HL-60/S4 treated with phorbol 12-myristate 13-acetate at 8.2 ng/mL for 4 days and 3 days (cell line): ENCODE data around the gene ACVR2B.

Experiments used
- in situ Hi-C: fragments of 300-500 bp; cut with MboI; formaldehyde crosslinking; loops from 2 replicates; pipeline ENCODE4 v1.15.0; 2022; ENCODE audit warnings: low sequenced_read_pairs

Gene ACVR2B

DNA sequence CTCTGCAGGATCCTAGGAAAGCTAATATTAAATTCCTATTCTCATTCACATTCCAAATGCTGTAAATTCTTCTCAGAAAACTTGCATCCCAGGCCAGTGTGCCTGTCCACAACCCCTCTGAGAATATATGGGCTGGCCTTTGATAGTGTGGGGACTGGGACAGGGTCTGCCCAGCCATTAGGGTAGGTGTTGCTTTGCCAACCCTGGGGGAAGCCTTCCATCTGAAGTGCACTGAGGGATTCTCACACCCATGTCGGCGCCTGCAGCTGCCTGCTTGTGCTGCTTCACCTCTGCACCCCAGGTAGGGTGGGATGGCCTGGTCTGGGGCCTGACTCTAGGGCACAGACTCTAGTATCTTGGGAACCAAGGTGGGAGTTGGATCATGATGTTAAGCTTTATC is 27.2 kb downstream of the ACVR2B start:
- in situ Hi-C loops, result no loop called here

DNA sequence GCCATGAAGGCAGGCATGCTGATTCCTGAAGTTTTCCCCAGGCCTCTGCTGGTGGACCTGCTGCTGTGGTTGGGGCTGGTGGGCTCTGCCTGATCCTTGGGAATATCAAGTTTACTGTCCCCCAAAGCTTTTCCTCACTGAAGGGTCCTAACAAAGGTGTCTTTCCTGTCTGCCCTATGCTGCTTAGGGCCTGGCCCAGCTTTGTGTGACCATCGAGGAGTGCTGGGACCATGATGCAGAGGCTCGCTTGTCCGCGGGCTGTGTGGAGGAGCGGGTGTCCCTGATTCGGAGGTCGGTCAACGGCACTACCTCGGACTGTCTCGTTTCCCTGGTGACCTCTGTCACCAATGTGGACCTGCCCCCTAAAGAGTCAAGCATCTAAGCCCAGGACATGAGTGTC is 29.3 kb downstream of the ACVR2B start:
- in situ Hi-C loops, result no loop called here

DNA sequence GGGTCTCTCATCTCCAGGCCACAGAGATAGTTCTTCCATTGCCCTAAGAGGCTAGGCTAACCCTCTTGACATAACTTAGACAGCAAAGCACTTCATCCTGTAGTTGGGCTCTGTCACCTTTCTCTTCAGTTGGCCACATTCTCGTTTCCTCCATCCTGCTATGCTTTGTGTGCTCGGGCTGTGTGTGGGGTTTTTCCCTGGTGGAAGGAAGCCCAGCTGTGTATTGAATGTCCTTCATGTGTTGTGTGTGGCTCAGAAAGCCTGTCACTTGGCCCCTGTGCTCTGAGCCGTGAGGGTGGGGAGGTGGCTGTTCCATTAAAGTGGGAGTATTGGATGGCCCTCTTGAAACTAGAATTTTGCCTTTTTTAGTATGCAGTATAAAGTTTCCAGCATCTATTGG is 33.6 kb downstream of the ACVR2B start:
- in situ Hi-C loops, result no loop called here

DNA sequence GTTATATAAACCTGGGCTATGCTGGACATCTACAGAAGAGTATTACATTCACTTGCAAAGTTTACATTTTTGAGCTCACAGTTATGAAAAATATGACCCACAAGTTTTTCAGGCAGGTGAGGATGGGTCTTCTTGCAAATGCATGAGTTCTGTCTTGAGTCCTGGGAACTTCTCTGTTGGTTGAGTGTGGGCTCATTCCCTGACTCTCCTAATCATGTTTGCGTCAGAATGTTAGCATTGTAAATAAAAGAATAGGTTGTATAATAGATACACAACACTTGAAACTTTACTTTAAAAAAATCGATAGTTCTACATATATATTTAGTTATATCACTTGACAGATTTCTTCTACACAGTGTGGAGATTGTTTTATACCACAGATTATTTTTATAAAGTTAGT is 35.3 kb downstream of the ACVR2B start:
- in situ Hi-C loops, result no loop called here

GRCh38 chr3:38489766-38490165 is 36.1 kb downstream of the ACVR2B start:
- in situ Hi-C loops, result no loop called here

DNA sequence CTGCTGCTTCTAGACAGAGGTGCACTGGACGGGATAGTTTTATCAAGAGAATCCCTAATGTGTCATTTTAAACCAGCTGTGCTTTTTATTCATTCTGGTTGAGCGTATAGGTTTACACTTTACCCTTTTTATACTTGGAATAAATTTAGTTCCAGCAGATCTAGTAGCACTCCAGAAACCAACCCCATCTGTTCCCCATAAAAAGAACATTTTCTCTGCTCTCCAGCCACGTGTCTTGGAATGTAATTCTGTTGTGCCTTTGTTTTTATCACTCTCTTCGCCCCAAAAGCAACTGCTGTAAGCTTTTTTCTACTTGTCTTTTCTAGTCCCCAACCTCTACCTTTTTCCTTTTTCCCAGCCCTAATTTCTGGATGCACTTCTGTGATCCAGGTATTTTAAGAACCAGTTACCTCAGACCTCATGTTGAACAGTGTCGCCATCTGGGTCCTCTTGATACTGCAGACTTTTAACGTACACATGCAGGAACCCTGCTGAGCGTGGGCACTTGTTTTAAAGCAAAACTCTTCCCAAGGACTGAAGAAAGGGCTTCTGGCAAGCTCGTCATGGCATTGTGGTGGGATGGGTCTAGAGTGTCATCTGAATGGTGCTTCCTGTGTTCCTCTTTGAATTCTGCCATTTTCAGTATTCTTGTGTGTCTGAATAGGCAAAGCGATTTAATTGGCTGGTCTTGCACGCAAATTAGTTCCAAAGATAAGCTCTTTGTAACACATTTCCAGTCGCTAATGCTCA is 36.8 kb downstream of the ACVR2B start:
- in situ Hi-C loops, result no loop called here

GRCh38 chr3:38491215-38491614 is 37.5 kb downstream of the ACVR2B start:
- in situ Hi-C loops, result no loop called here

- in situ Hi-C loops, result no loop called here
Observed at GRCh38 chr3:38493031-38493430, 39.3 kb downstream of the ACVR2B start.

DNA sequence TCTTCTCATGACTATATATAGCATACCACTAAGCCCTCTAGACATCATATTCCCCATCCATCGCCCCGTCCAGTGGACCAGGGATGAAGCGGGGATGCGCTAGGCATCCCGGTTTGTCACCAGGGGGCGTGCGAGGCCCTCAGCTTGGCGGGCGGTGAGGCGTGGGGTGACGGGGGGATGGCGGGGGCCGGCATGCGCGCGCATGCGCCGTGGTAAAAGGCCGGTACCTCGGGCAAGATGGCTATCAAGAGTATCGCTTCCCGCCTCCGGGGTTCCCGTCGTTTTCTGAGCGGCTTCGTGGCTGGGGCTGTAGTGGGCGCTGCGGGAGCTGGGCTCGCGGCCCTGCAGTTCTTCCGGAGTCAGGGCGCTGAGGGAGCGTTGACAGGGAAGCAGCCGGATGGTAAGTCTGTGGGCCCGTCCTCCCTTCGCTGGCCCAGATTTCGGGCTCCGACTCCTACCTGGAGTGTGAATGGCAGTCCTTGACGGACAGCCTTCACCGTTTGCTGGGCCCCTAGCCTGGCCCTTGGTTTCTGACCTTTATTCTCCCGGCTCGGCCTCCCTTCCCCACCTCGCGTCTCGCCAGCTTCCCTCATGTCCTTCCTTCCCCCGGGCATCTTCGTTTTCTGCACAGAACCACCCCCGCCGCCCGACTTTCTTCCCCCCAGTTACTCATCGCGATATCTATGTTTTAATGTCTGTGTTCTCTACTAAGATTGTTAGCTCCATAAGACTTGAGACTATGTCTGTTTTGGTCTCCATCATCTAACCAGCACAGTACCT is 42.6 kb downstream of the ACVR2B start, which contains the start of gene EXOG:
Gene EXOG (plus strand): TSS at position 210 of the 780 bp plus-strand sequence. CDS start 28 bp downstream, at position 238.
- in situ Hi-C loops, result no loop called here

GRCh38 chr3:38497031-38497430 is 43.3 kb downstream of the ACVR2B start:
- in situ Hi-C loops, result no loop called here

DNA sequence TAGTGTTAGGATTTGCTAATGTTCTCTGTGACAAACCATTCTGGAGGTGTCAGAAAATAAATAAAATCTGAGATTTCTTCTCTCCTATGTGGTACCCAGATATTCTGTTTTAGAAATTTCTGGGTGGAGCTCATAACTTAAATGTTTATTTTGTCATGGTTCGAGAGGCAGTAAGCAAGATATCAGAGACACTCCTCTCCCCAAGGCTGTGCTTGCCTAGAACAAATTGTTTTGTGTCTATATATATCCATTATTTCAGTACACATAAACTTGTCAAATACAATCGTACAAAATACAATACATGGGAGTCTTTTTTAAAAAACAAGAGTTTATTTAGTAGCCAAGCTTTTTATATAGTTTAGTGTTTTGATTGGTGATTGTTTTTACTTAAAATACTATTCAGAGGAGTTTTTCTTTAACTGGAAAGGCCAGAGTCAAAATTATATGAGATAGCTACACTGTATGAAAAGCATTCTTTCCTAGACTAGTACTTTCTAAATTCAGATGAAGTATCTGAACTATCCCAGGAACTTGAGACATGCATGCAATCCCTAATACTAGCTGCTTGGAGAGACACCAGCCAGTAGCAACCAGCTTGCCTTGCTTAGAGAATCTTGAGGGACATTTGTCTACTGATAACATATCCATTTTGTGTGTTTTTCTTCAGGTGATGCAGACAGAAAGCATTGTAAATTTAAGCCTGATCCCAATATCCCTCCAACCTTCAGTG is 47.2 kb downstream of the ACVR2B start:
- in situ Hi-C loops, result no loop called here

- in situ Hi-C loops, result no loop called here
Observed at GRCh38 chr3:38507120-38507519, 53.4 kb downstream of the ACVR2B start.

DNA sequence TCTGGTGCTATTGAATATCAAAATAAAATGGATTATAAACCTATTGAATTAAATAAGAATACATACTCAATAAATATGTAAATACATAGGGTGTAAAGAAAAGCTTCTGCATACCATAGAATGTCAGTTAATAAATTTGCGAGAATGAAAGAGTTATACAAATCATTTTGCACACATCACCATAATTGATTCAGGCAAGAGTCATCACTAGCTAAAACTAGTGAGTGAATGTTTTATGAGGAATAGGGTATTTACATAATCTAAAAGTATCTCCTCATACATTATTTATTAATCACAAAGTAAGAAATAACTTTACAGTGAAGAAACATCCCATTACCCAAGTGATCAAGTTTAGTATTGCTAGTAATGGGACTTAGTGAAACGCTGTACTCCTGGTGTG is 56.0 kb downstream of the ACVR2B start:
- in situ Hi-C loops, result no loop called here

DNA sequence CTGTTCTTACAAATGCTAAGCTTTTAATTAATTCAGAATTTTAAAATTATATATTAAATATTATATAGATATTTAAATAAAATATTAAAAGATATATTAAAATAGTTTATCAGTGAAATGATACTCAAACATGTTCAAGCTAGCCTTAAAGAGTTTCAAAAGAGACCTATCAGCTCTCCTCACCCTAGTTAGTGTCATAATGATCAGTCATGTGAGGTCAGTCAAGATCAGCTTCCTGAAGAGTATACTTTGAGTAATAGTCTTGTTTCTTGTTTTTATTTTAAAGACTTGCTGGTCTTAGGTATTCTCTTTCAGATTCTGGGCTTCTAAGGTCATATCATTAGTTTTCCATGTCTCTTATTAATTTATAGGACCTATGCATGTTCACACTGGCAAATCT is 56.9 kb downstream of the ACVR2B start:
- in situ Hi-C loops, result no loop called here

DNA sequence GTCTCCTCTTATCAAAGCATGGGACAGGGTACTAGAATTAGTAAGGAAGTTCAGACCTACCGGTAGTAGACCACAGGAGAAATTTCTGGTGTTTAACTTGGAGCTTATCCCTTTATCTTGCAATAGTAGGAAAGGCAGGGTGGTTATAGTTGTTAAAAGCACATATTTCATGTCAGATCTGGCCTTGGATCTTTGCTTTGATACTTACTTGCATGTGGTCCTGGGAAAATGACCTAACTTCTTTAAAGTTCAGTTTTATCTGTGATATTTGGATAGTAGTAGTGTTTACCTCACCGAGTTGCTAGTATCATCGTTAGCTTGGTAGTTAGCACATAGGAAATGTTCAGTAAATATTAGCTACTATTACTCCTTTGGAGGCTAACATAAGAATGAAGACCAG is 57.9 kb downstream of the ACVR2B start:
- in situ Hi-C loops, result no loop called here

- in situ Hi-C loops, result no loop called here
Observed at GRCh38 chr3:38515367-38515766, 61.7 kb downstream of the ACVR2B start.

DNA sequence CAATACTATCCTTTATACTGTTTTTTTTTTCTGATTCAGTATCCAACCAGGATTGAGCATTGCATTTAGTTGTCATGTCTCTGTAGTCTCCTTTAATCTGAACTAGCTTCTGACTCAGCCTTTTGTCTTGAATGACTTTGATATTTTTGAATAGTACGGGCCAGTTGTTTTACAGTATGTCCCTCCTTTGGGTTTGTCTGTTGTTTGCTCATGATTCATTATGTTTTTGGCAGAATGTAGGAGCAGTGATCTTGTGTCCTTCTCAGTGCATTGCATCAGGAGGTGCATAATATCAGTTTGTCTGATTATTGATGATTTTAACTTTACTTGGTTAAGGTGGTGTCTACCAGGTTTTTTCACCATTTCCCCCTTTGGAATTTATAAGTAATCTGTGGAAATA is 63.0 kb downstream of the ACVR2B start:
- in situ Hi-C loops, result no loop called here

DNA sequence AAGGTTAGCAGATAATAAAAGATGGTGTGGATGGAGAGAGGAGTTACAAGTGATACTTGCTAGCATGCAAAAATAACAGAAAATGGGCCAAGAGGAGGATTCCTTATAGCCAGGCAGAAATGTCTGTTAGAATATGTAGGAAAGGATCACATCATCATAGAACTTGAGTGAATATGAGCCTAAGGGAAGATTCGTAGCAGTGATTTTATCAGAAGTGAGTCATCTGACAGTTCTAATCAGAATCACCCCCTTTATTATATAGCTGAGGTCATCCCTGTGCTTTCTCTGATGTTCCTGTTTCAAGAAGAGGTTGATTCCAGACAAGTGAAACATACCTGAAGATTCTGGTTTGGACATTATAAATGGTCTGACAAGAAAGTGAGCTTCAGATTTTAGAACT is 65.3 kb downstream of the ACVR2B start:
- in situ Hi-C loops, result no loop called here

GRCh38 chr3:38519651-38520050 is 66.0 kb downstream of the ACVR2B start:
- in situ Hi-C loops, result no loop called here

DNA sequence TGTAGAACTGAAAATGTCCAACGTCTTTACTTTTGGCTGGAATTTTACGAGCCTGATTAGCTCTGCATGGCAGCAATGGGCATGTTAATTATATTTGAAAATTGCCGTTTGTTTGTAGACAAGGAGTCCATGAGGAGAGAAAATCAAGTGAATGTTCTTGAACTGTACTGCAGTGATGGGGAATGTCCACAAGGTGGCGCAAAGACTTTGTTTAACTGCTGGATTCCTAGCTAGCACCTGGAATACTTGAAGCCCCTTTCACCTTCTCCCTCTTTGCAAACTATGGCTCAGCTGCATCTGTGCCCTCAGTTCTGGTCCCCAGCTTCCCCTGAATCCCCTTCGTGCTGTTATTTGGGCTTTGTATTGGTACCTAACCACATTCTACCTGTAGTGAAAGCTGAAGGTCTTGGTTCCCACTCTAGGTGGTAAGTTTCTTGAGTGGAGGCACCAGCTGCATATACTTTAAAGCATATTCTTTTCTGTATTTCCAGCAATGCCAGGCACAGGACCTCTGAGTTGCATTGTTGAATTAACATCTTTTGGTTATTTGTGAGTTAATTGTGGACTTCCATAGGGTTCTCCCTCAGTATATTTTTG is 67.8 kb downstream of the ACVR2B start:
- in situ Hi-C loops, result no loop called here

DNA sequence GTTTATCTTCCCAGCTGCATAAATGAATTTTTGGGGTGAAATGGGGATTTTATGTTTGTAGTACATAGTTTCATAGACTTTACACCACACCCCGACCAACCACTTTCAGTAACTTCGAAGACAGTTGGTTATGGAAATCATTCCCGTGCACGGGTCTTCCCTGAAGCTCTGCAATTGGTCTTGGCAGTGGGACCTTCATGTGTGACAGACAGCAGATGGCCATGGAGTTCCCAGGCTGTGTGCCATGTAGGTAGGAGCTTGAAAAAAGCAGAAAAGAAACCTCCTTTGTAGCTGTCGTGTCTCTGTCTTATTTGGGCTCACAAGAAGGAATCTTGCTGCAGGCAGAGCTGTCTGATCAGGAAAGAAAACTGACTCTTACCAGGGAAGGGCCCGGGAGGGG is 68.3 kb downstream of the ACVR2B start:
- in situ Hi-C loops, result no loop called here
